IMR-90 (cell line): Measurements from ENCODE around the gene TBC1D10A. TPM values are rescaled to one million over a fixed set of nuclear protein-coding genes. Genes with fewer than 3 reads are reported as not detected.

Experiments
- ATAC-seq: fragments of 200-7000 bp; cut with Tn5 transposase; 2 replicates; pipeline ENCODE4 v1.9.1; 2020; ENCODE audit warnings: low read depth, mild to moderate bottlenecking, moderate library complexity
- BruUV-seq: library from RNA; stranded (reverse); fragments of 400-500 nt; replicated peaks from 2 replicates; lab custom pipeline; 2021; lab: Mats Ljungman, UMichigan
- CTCF ChIA-PET: fragments of 300-600 bp; formaldehyde crosslinking; extraction: SDS; loops from one replicate; lab custom pipeline; 2021; ENCODE audit warnings: antibody characterized with exemption; lab: Yijun Ruan, JAX
- POLR2A ChIA-PET: fragments of 300-600 bp; sonication (Branson Sonifier 250); formaldehyde crosslinking; loops from one replicate; lab custom pipeline; 2022; ENCODE audit warnings: antibody characterized with exemption; ENCODE audit not compliant: unreplicated experiment; lab: Charles Lee
- DNase-seq: peaks from one replicate; pipeline ENCODE4 v3.0.0; 2013
- H2AFZ ChIP-seq: replicated peaks from 2 replicates; pipeline ENCODE3; 2013; ENCODE audit warnings: low read length, mild to moderate bottlenecking; ENCODE audit not compliant: poor library complexity
- H2AK5ac ChIP-seq: 2 replicates; pipeline ENCODE4 v1.6.1; 2013; ENCODE audit warnings: low read depth, low read length, inconsistent platforms
- H2AK9ac ChIP-seq: replicated peaks from 2 replicates; pipeline ENCODE3; 2013; ENCODE audit warnings: mild to moderate bottlenecking, low read depth, low read length, moderate library complexity; ENCODE audit not compliant: poor library complexity
- H2BK120ac ChIP-seq: 2 replicates; pipeline ENCODE4 v1.6.1; 2013; ENCODE audit warnings: low read depth, low read length, inconsistent platforms
- H2BK15ac ChIP-seq: 3 replicates; pipeline ENCODE4 v1.6.1; 2013; ENCODE audit warnings: low read depth, low read length, inconsistent platforms
- H2BK20ac ChIP-seq: 2 replicates; pipeline ENCODE4 v1.6.1; 2013; ENCODE audit warnings: low read depth, mild to moderate bottlenecking, inconsistent platforms, low read length, moderate library complexity
- H2BK5ac ChIP-seq: 2 replicates; pipeline ENCODE4 v1.6.1; 2013; ENCODE audit warnings: mild to moderate bottlenecking, low read depth, low read length, inconsistent platforms; ENCODE audit not compliant: poor library complexity, severe bottlenecking
- H3K14ac ChIP-seq: replicated peaks from 2 replicates; pipeline ENCODE4 v1.6.1; 2013; ENCODE audit warnings: low read depth, low read length, inconsistent platforms
- H3K18ac ChIP-seq: 2 replicates; pipeline ENCODE4 v1.6.1; 2013; ENCODE audit warnings: low read depth, low read length, control low read depth
- H3K23ac ChIP-seq: 2 replicates; pipeline ENCODE4 v1.6.1; 2013; ENCODE audit warnings: low read depth, low read length, inconsistent platforms
- H3K27ac ChIP-seq: 2 replicates; pipeline ENCODE4 v1.5.1; 2013; ENCODE audit warnings: mild to moderate bottlenecking, control low read depth, low read length; ENCODE audit not compliant: insufficient read depth
- H3K27me3 ChIP-seq: 2 replicates; pipeline ENCODE4 v1.6.1; 2013; ENCODE audit warnings: low read length; ENCODE audit not compliant: control insufficient read depth, insufficient read depth
- H3K36me3 ChIP-seq: 2 replicates; pipeline ENCODE4 v1.6.1; 2013; ENCODE audit warnings: low read length, mixed read lengths; ENCODE audit not compliant: control insufficient read depth, insufficient read depth
- H3K4ac ChIP-seq: 2 replicates; pipeline ENCODE4 v1.6.1; 2013; ENCODE audit warnings: low read depth, low read length, inconsistent platforms
- H3K4me1 ChIP-seq: 2 replicates; pipeline ENCODE4 v1.6.1; 2013; ENCODE audit warnings: low read length, mixed read lengths; ENCODE audit not compliant: control insufficient read depth, insufficient read depth
- H3K4me2 ChIP-seq: 2 replicates; pipeline ENCODE4 v1.6.1; 2013; ENCODE audit warnings: low read depth, mild to moderate bottlenecking, control low read depth, low read length, moderate library complexity
- H3K4me3 ChIP-seq: 2 replicates; pipeline ENCODE4 v1.5.1; 2013; ENCODE audit warnings: low read depth, mild to moderate bottlenecking, control low read depth, low read length, moderate library complexity; ENCODE audit not compliant: insufficient read depth
- H3K56ac ChIP-seq: 2 replicates; pipeline ENCODE4 v1.6.1; 2013; ENCODE audit warnings: low read length, inconsistent platforms; ENCODE audit not compliant: insufficient read depth; ENCODE audit errors: extremely low read depth
- H3K79me1 ChIP-seq, 2 experiments: 2 replicates each; pipeline ENCODE4 v1.6.1; 2013; ENCODE audit warnings: low read length in 2 of 2, inconsistent platforms in 1 of 2, low read depth in 1 of 2
- H3K9ac ChIP-seq: 2 replicates; pipeline ENCODE4 v1.6.1; 2013; ENCODE audit warnings: low read depth, low read length, control low read depth
- H3K9me1 ChIP-seq: 2 replicates; pipeline ENCODE4 v1.6.1; 2013; ENCODE audit warnings: low read length, inconsistent platforms; ENCODE audit not compliant: insufficient read depth
- H3K9me3 ChIP-seq: 2 replicates; pipeline ENCODE4 v1.6.1; 2013; ENCODE audit warnings: low read length; ENCODE audit not compliant: control insufficient read depth, insufficient read depth
- H4K20me1 ChIP-seq: 2 replicates; pipeline ENCODE4 v1.6.1; 2013; ENCODE audit warnings: low read length, inconsistent platforms; ENCODE audit not compliant: insufficient read depth
- H4K5ac ChIP-seq: 2 replicates; pipeline ENCODE4 v1.6.1; 2013; ENCODE audit warnings: mild to moderate bottlenecking, low read depth, low read length, control low read depth
- H4K8ac ChIP-seq, 2 experiments: 2 replicates each; pipeline ENCODE4 v1.6.1; 2013; ENCODE audit warnings: low read depth in 2 of 2, low read length in 2 of 2, control low read depth in 1 of 2, inconsistent platforms in 1 of 2
- H4K91ac ChIP-seq: 2 replicates; pipeline ENCODE4 v1.6.1; 2013; ENCODE audit warnings: low read depth, low read length, inconsistent platforms; ENCODE audit not compliant: insufficient read depth
- BHLHE40 ChIP-seq: fragments of 150-350 bp; IDR thresholded peaks from 2 replicates; pipeline ENCODE4 v1.6.1; 2016; ENCODE audit warnings: mild to moderate bottlenecking, low read depth, low read length
- CEBPB ChIP-seq: IDR thresholded peaks from 2 replicates; pipeline ENCODE4 v1.6.1; 2012; ENCODE audit warnings: low read depth, low read length, improper control_type of control experiment
- CHD1 ChIP-seq: IDR thresholded peaks from 2 replicates; pipeline ENCODE4 v1.6.1; 2012; ENCODE audit warnings: low read depth, low read length, improper control_type of control experiment
- CTCF ChIP-seq: conservative IDR thresholded peaks from 2 replicates; pipeline ENCODE4 v1.5.1; 2012; ENCODE audit warnings: mild to moderate bottlenecking, low read depth, low read length, improper control_type of control experiment
- FOS ChIP-seq: fragments of 150-350 bp; IDR thresholded peaks from 2 replicates; pipeline ENCODE4 v1.6.1; 2016; ENCODE audit warnings: low read depth, low read length
- MAFK ChIP-seq: IDR thresholded peaks from 2 replicates; pipeline ENCODE4 v1.6.1; 2012; ENCODE audit warnings: low read depth, low read length, improper control_type of control experiment
- MAZ ChIP-seq: IDR thresholded peaks from 2 replicates; pipeline ENCODE4 v1.6.1; 2012; ENCODE audit warnings: low read depth, mild to moderate bottlenecking, low read length, improper control_type of control experiment, moderate library complexity, borderline replicate concordance
- MXI1 ChIP-seq: IDR thresholded peaks from 2 replicates; pipeline ENCODE4 v1.6.1; 2012; ENCODE audit warnings: low read depth, mild to moderate bottlenecking, low read length, moderate library complexity, borderline replicate concordance
- NFE2L2 ChIP-seq: fragments of 150-350 bp; IDR thresholded peaks from 2 replicates; pipeline ENCODE4 v1.6.1; 2016; ENCODE audit warnings: low read depth, mild to moderate bottlenecking, low read length
- POLR2A ChIP-seq: IDR thresholded peaks from 2 replicates; pipeline ENCODE4 v1.6.1; 2012; ENCODE audit warnings: mild to moderate bottlenecking, low read depth, low read length
- RAD21 ChIP-seq: IDR thresholded peaks from 2 replicates; pipeline ENCODE4 v1.6.1; 2012; ENCODE audit warnings: low read length, improper control_type of control experiment
- RCOR1 ChIP-seq: IDR thresholded peaks from 2 replicates; pipeline ENCODE4 v1.6.1; 2012; ENCODE audit warnings: mild to moderate bottlenecking, low read length, improper control_type of control experiment; ENCODE audit not compliant: insufficient replicate concordance
- RFX5 ChIP-seq: IDR thresholded peaks from 2 replicates; pipeline ENCODE4 v1.8.0; 2012; ENCODE audit warnings: low read depth, mild to moderate bottlenecking, low read length, moderate library complexity
- SMC3 ChIP-seq: fragments of 150-350 bp; IDR thresholded peaks from 2 replicates; pipeline ENCODE4 v1.6.1; 2016; ENCODE audit warnings: low read depth, mild to moderate bottlenecking, antibody characterized with exemption, low read length, moderate library complexity
- WGBS, 2 experiments: methylation state at CpG; one replicate each; pipeline versions ENCODE4 v1.1.5 to v1.1.7; 2013; ENCODE audit warnings: missing lambda C conversion rate in 2 of 2; ENCODE audit not compliant: insufficient read length in 1 of 2; ENCODE audit errors: extremely low coverage in 2 of 2; 5-methylcytosine and 5-hydroxymethylcytosine counted together
- dilution Hi-C: fragments of 300-500 bp; cut with HindIII; formaldehyde crosslinking; loops from one replicate; pipeline ENCODE4 v1.14.3; 2018; ENCODE audit warnings: low sequenced_read_pairs; ENCODE audit not compliant: unreplicated experiment
- in situ Hi-C: fragments of 300-500 bp; cut with MboI; formaldehyde crosslinking; loops from 3 replicates; pipeline ENCODE4 v1.14.3; 2019; ENCODE audit warnings: low sequenced_read_pairs, inconsistent platforms, mixed read lengths
- intact Hi-C: fragments of 100-400 bp; cut with micrococcal nuclease; formaldehyde crosslinking; loops from 2 replicates; pipeline ENCODE4 v1.10.0; 2022
- polyA plus RNA-seq, 3 experiments: library from polyadenylated mRNA; depleted of rRNA; stranded (reverse); fragments of >200 nt; gene quantifications; 2 replicates each; pipeline ENCODE4 v1.2.3, GENCODE V29; 2012; ENCODE audit warnings: low replicate concordance in 1 of 3
- total RNA-seq: library from RNA; depleted of rRNA; stranded (reverse); fragments of >200 nt; gene quantifications from 2 replicates; pipeline ENCODE4 v1.2.3, GENCODE V29; 2012
- TF ChIP-seq, protein P1 (sequence below): fragments of 150-350 bp; IDR thresholded peaks from 2 replicates; pipeline ENCODE4 v1.6.1; 2017; ENCODE audit warnings: mild to moderate bottlenecking, antibody characterized with exemption, low read length, low read depth

TBC1D10A gene
- total and polyA plus RNA-seq, 2 of the 4 experiments (the other 2 are of a cell fraction), result 16.3 to 33.1 TPM

- Histone ChIP-seq H3K27ac (no peak overlapping the region), H2AK9ac (no peak overlapping the region), H3K9me1 (peaks cover 12% of the 10 kb centered on the region), H3K14ac (no peak overlapping the region), H4K8ac (no peak overlapping the region), H2AFZ (no peak overlapping the region), H3K27me3 (no peaks in the 10 kb centered on the region), H3K56ac (no peak overlapping the region), H4K20me1 (0 out of 2 replicates have a peak, but pooled peaks cover 3% of the 10 kb centered on the region), H3K36me3 (peaks cover 68% of the 10 kb centered on the region), H3K79me1 (peaks cover 2 to 7% of the 10 kb centered on the region in 2 experiments; a peak in 3 of 4 replicates), H3K4me1 (peaks cover under 1% of the 10 kb centered on the region), H3K4me3 (no peak overlapping the region), H3K4ac (no peak overlapping the region), H2BK120ac (no peak overlapping the region), H3K9me3 (no peaks in the 10 kb centered on the region), H4K91ac (no peak overlapping the region), H3K18ac (no peak overlapping the region), H2BK20ac (no peak overlapping the region), H3K23ac (no peak overlapping the region), H3K9ac (no peak overlapping the region), H2BK15ac (no peak overlapping the region), H4K5ac (no peak overlapping the region), H2AK5ac (no peak overlapping the region), H2BK5ac (no peak overlapping the region), H3K4me2 (no peak overlapping the region)
- ATAC-seq (no peak), DNase-seq (no peak)
- intact Hi-C loops (no loop called here), dilution Hi-C loops (no loop called here), in situ Hi-C loops (no loop called here)
- ChIA-PET CTCF (no interaction called here), POLR2A (no interaction called here)
- BruUV-seq, result no TSS peak
- no peak for TF ChIP-seq MAZ
- no peak for TF ChIP-seq CTCF
- TF ChIP-seq POLR2A, result no peak
- TF ChIP-seq, protein P1, sequence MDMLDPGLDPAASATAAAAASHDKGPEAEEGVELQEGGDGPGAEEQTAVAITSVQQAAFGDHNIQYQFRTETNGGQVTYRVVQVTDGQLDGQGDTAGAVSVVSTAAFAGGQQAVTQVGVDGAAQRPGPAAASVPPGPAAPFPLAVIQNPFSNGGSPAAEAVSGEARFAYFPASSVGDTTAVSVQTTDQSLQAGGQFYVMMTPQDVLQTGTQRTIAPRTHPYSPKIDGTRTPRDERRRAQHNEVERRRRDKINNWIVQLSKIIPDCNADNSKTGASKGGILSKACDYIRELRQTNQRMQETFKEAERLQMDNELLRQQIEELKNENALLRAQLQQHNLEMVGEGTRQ, result no peak
- no peak for TF ChIP-seq BHLHE40
- no peak for TF ChIP-seq MAFK
- TF ChIP-seq SMC3, result no peak
- TF ChIP-seq RFX5, result no peak
- no peak for TF ChIP-seq CEBPB
- TF ChIP-seq CHD1, result no peak
- TF ChIP-seq MXI1, result no peak
- TF ChIP-seq RCOR1, result no peak
- TF ChIP-seq NFE2L2, result no peak
- no peak for TF ChIP-seq RAD21
- no peak for TF ChIP-seq FOS
- WGBS, 2 experiments, result no CpG with 5 or more reads among the region's 3 CpGs
These were observed 7.0 kb upstream of the TBC1D10A start for GRCh38 chr22:30333707-30334087.
